Subcutaneous adipose tissue (tissue), 4 donors: ENCODE results near the gene WDPCP. TPM values are rescaled to one million over a fixed set of nuclear protein-coding genes. Genes with fewer than 3 reads are reported as not detected.

Experiments used
- total RNA-seq, 4 donors: library from RNA; depleted of rRNA; stranded (reverse); fragments of >200 nt; gene quantifications; one replicate each; pipeline ENCODE4 v1.1.0, GENCODE V29; 2016
- TF ChIP-seq, protein P1 (sequence below): fragments of 450-650 bp; IDR thresholded peaks from one replicate; pipeline ENCODE4 v1.5.1; 2016; ENCODE audit warnings: low read depth, mild to moderate bottlenecking, control low read depth, antibody characterized with exemption, moderate library complexity

Gene WDPCP
- total RNA-seq, 4 donors from 2014 or later = 19.5 to 29.5 (median 22.9) TPM

DNA sequence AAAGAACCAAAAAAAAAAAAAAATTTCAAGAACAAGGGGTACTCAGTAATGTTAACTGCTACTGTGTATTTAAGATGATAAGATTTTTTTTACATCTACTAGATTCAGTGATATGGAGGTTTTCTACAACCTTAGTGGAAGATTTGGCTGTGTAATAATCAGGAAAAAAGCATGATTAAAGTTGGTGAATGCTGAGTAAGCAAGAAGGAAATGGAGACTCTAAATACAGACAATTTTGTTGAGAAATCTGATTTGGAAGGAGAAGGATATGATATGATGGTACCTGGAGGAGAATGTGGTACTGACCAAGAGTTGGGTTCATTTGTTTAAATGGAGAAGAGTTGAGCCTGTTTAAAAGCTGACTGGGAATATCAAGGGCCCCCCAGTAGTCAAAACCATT lies 125.1 kb downstream of the WDPCP start:
- TF ChIP-seq, protein P1, sequence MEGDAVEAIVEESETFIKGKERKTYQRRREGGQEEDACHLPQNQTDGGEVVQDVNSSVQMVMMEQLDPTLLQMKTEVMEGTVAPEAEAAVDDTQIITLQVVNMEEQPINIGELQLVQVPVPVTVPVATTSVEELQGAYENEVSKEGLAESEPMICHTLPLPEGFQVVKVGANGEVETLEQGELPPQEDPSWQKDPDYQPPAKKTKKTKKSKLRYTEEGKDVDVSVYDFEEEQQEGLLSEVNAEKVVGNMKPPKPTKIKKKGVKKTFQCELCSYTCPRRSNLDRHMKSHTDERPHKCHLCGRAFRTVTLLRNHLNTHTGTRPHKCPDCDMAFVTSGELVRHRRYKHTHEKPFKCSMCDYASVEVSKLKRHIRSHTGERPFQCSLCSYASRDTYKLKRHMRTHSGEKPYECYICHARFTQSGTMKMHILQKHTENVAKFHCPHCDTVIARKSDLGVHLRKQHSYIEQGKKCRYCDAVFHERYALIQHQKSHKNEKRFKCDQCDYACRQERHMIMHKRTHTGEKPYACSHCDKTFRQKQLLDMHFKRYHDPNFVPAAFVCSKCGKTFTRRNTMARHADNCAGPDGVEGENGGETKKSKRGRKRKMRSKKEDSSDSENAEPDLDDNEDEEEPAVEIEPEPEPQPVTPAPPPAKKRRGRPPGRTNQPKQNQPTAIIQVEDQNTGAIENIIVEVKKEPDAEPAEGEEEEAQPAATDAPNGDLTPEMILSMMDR = no peak

DNA sequence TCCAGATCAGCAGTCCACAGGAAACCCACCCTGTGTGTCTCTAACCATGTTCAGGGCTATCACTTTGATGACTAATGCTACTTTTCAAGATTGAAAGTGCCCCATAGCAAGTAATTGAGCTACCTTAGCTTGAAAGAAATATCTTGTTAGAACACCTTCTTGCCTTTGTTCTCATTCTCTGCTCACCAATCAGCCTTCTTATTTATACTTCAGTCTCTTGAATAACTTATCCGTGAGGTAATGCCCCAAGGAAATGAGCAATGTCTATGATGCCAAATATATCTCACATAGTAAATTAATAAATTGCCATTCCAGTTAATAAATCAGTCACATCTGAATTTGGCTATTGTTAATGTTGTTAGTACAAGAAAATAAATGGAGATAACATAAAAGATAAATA lies 141.6 kb downstream of the WDPCP start:
- TF ChIP-seq, protein P1 = no peak

DNA sequence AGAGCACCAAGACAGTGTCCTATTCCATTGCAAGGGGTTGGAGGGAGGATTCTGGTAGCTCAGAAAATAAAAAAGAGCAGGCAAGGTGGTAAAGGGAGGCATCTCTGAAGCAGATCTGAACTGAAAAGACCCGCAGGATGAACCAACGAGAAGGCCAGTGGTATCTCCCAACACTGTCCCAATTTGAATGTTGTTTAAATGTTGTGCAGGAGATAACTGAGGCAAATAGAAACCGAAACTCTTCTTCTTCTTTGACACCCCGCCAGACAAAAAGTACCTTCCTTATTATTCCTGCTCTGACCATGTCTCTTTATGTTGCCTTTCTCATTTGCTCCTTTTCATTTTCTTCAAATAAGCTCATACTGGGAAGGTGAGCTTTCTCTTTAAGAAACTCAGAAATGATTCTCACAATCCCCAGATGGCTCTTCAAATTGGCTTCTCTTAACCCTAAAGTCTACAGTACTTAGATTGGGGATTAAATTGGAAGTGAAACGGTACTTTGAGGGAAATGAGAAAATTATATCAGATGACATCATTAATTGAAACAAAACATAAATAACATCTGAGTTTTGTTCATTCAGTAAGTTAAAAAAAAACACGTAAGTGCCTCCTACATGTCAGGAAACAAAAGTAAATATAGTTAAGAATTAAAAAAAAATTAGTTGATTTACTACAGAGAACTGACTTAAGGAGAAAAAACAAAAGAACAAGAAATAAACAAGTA lies 143.6 kb downstream of the WDPCP start:
- TF ChIP-seq, protein P1 = no peak

DNA sequence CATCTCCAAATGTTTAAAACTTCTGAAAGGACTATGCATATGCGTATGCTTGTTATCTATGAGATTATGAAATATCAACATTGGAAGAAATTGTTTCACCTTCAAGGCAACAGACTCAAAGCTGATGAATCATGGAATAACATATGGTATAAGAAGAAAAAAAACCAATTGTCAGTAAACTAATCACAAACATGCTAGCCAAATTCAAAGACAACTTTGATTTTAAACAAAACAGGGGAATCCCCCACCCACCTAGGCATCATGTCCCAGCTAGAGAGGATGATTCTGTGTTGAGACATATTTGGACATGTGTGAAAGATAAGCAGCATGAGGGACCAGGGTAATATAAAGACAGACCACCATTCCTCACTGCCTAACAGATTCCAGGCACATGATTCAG lies 147.7 kb downstream of the WDPCP start:
- TF ChIP-seq, protein P1 = no peak

DNA sequence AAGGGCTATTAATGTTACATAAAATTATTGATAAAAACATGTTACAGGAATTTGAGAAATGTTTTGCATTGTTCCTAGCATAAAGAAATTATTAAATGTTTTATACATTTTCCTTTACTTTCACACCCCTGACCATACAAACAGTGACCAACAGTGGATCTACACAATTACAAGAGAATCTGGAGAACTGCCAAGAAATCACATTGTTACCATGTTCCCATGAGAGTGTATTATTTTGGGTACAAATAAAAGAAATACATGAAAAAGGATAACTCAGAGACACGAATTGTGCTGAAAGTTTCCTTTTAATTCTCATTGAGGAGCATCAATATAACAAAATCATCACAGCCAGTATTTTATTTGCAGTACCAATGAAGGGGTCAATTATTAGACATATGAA lies 150.1 kb downstream of the WDPCP start:
- TF ChIP-seq, protein P1 = no peak

DNA sequence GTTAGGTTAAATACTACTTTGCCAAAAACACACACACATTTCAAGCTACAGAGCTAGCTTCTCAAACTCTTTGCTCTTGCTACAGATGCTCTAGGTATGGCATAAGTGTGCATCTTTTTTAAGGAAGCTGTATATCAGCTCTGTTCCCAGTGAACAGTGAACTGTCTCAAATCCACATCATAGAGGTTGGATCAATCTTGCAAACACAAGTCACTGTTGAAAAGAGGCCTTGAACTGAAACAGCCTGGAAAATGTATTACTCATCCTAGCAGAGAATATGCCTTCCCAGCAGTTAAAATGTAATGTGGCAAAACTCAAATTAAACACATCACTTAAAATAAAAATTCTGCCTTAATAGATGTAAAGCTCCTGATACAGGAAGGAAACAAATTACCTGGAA lies 151.8 kb downstream of the WDPCP start:
- TF ChIP-seq, protein P1 = no peak

DNA sequence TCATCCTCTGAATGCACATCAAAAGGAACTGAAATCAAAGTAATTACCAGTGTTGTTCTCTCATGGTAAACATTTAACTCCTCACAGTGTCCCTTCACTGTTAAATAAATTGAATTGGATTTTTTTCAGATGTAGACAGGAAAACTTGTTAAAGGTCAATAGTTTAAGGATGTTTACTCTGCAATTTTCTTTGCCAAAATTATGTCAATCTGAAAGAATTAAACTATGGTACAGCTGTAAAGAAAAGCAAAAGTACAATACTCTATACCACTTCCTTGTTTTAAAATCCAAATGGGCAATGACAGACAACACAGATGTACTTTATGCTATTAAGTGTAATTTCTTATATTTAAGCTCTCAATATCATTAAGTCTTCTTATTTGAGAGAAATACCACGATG lies 153.2 kb downstream of the WDPCP start:
- TF ChIP-seq, protein P1 = no peak
